Endothelial cell of umbilical vein (primary cell): ENCODE measurements around the gene SPATA3. TPM values are rescaled to one million over a fixed set of nuclear protein-coding genes. Genes with fewer than 3 reads are reported as not detected.

Source experiments
- BruUV-seq: library from RNA; stranded (reverse); fragments of 400-500 nt; replicated peaks from 2 replicates; lab custom pipeline; 2021; lab: Mats Ljungman, UMichigan
- CTCF ChIA-PET: fragments of 300-600, 350-600 bp; sonication (Branson Sonifier 250); formaldehyde crosslinking; loops from one replicate; lab custom pipeline; 2021; ENCODE audit warnings: antibody characterized with exemption, inconsistent platforms; lab: Charles Lee
- POLR2A ChIA-PET: fragments of 300-600, 350-600 bp; sonication (Branson Sonifier 250); formaldehyde crosslinking; loops from one replicate; lab custom pipeline; 2021; ENCODE audit warnings: antibody characterized with exemption, inconsistent platforms; lab: Charles Lee
- DNase-seq: peaks from one replicate; pipeline ENCODE4 v3.0.0-alpha.2; 2011; ENCODE audit warnings: low read depth, low spot score
- FAIRE-seq: peaks from 2 replicates; lab custom pipeline; 2011; peaks lifted over from hg19 to GRCh38; lab: Jason Lieb, UNC
- H2AFZ ChIP-seq: 2 replicates; pipeline ENCODE4 v1.6.0; 2012; ENCODE audit warnings: low read depth, low read length, control low read depth, inconsistent platforms
- H3K27ac ChIP-seq: 2 replicates; pipeline ENCODE4 v1.5.1; 2011; ENCODE audit warnings: low read depth, mild to moderate bottlenecking, control low read depth, low read length, moderate library complexity; ENCODE audit not compliant: insufficient read depth
- H3K27me3 ChIP-seq, 2 experiments: 2 replicates each; pipeline versions ENCODE4 v1.6.0 to v1.6.1; 2011; ENCODE audit warnings: low read length in 2 of 2, mixed read lengths in 1 of 2; ENCODE audit not compliant: control insufficient read depth in 2 of 2, insufficient read depth in 2 of 2
- H3K36me3 ChIP-seq, 2 experiments: 2 replicates in 1 of 2; 3 replicates in 1 of 2; pipeline ENCODE4 v1.5.1; 2011; ENCODE audit warnings: low read length in 2 of 2, mild to moderate bottlenecking in 1 of 2, moderate library complexity in 1 of 2; ENCODE audit not compliant: control insufficient read depth in 2 of 2, insufficient read depth in 2 of 2; ENCODE audit errors: extremely low read depth in 1 of 2
- H3K4me1 ChIP-seq: 3 replicates; pipeline ENCODE4 v1.5.1; 2011; ENCODE audit warnings: mild to moderate bottlenecking, low read length; ENCODE audit not compliant: control insufficient read depth, insufficient read depth; ENCODE audit errors: extremely low read depth
- H3K4me2 ChIP-seq: 2 replicates; pipeline ENCODE4 v1.6.1; 2011; ENCODE audit warnings: low read length, control low read depth, mixed read lengths; ENCODE audit not compliant: insufficient read depth
- H3K4me3 ChIP-seq, 3 experiments: fragments of 200-600 bp in 1 of 3; sonication (generic), shearing (Covaris generic) in 1 of 3; replicated peaks in 1 of 3; 2 replicates each; pipeline ENCODE4 v1.5.1; 2011 to 2016; ENCODE audit warnings: control low read depth in 3 of 3, low read length in 3 of 3, mild to moderate bottlenecking in 2 of 3, inconsistent platforms in 1 of 3, low read depth in 1 of 3, moderate library complexity in 1 of 3; ENCODE audit not compliant: insufficient read depth in 1 of 3
- H3K79me2 ChIP-seq: 2 replicates; pipeline ENCODE4 v1.6.0; 2012; ENCODE audit warnings: low read length, inconsistent platforms; ENCODE audit not compliant: control insufficient read depth, insufficient read depth
- H3K9ac ChIP-seq: replicated peaks from 2 replicates; pipeline ENCODE3; 2011; ENCODE audit warnings: low read length, control low read depth; ENCODE audit not compliant: insufficient read depth; ENCODE audit errors: extremely low read depth
- H3K9me1 ChIP-seq: replicated peaks from 3 replicates; pipeline ENCODE4 v1.6.0; 2011; ENCODE audit warnings: mild to moderate bottlenecking, low read length; ENCODE audit not compliant: control insufficient read depth, insufficient read depth; ENCODE audit errors: extremely low read depth
- H3K9me3 ChIP-seq: replicated peaks from 2 replicates; pipeline ENCODE4 v1.5.1; 2012; ENCODE audit warnings: low read length, inconsistent platforms; ENCODE audit not compliant: control insufficient read depth, insufficient read depth
- H4K20me1 ChIP-seq: replicated peaks from 2 replicates; pipeline ENCODE3; 2011; ENCODE audit warnings: mild to moderate bottlenecking, low read length; ENCODE audit not compliant: control insufficient read depth, insufficient read depth; ENCODE audit errors: extremely low read depth
- EZH2 ChIP-seq: IDR thresholded peaks from 2 replicates; pipeline ENCODE4 v1.6.1; 2012; ENCODE audit warnings: borderline replicate concordance, low read depth, mild to moderate bottlenecking, moderate library complexity, low read length, inconsistent platforms; ENCODE audit not compliant: severe bottlenecking
- FOS ChIP-seq: IDR thresholded peaks from 2 replicates; pipeline ENCODE4 v1.6.1; 2011; ENCODE audit warnings: mild to moderate bottlenecking, low read length, moderate library complexity, borderline replicate concordance; ENCODE audit not compliant: insufficient read depth
- GATA2 ChIP-seq: IDR thresholded peaks from 2 replicates; pipeline ENCODE4 v1.7.0; 2011; ENCODE audit warnings: low read depth, mild to moderate bottlenecking, moderate library complexity, mixed read lengths, low read length; ENCODE audit not compliant: insufficient read length, insufficient read depth
- JUN ChIP-seq: IDR thresholded peaks from 2 replicates; pipeline ENCODE4 v1.6.1; 2011; ENCODE audit warnings: borderline replicate concordance, low read depth; ENCODE audit not compliant: insufficient read length, insufficient read depth
- MAX ChIP-seq: IDR thresholded peaks from 2 replicates; pipeline ENCODE4 v1.6.1; 2011; ENCODE audit not compliant: insufficient read depth, insufficient read length
- MYC ChIP-seq: IDR thresholded peaks from one replicate; pipeline ENCODE4 v1.6.1; 2011; ENCODE audit warnings: mild to moderate bottlenecking, low read depth, low read length
- POLR2A ChIP-seq: IDR thresholded peaks from 2 replicates; pipeline ENCODE4 v1.6.1; 2012; ENCODE audit warnings: low read depth, mild to moderate bottlenecking, control low read depth, low read length
- POLR2AphosphoS5 ChIP-seq: IDR thresholded peaks from 2 replicates; pipeline ENCODE4 v1.6.1; 2012; ENCODE audit warnings: low read depth, mild to moderate bottlenecking, control low read depth, low read length, moderate library complexity; ENCODE audit not compliant: insufficient read depth
- dilution Hi-C: fragments of 300-500 bp; cut with MboI; formaldehyde crosslinking; loops from one replicate; pipeline ENCODE4 v1.15.0; 2019; ENCODE audit warnings: low sequenced_read_pairs; ENCODE audit not compliant: extremely low pct_ligation_motif_present
- intact Hi-C: fragments of 100-400 bp; cut with micrococcal nuclease; formaldehyde crosslinking; loops from one replicate; pipeline ENCODE4 v1.10.0; 2022
- polyA plus RNA-seq, 4 experiments: library from polyadenylated mRNA; depleted of rRNA in 3 of 4; stranded (reverse) in 3 of 4; unstranded in 1 of 4; fragments of >200 nt; gene quantifications; 2 replicates each; pipeline versions ENCODE4 v1.2.1 to v1.2.3, GENCODE V29; 2011 to 2012; ENCODE audit warnings: missing spikeins in 1 of 4
- total RNA-seq: library from RNA; stranded (reverse); gene quantifications from 2 replicates; pipeline ENCODE4 v1.2.3, GENCODE V29; 2021
- TF ChIP-seq, protein P1 (sequence below), 2 donors: IDR thresholded peaks; 1 replicate in 1 of 2; 2 replicates in 1 of 2; pipeline ENCODE4 v1.5.1; 2011; ENCODE audit warnings: low read length in 2 of 2, mild to moderate bottlenecking in 2 of 2, moderate library complexity in 2 of 2, control low read depth in 1 of 2, inconsistent platforms in 1 of 2, low read depth in 1 of 2; ENCODE audit not compliant: insufficient read depth in 1 of 2; ENCODE audit errors: extremely low read depth in 1 of 2

Gene SPATA3
- total and polyA plus RNA-seq, 2 donors (not counting 3 experiments of a cell fraction or from before 2014, with no cell fraction given), result not detected

DNA sequence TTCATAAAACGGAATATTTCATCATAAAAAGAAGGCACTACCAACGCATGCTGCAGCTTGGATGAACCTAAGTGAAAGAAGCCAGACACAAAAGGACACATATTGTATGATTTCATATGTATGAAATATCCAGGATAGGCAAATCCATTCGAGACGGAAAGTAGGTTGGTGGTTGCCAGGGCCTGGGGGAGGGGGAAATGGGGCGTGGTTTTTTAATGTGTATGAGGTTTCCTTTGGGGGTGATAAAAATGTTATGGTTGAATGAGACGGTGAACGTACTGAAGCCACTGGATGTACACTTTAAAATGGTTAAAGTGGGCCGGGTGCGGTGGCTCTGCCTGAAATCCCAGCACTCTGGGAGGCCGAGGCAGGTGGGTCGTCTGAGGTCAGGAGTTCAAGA is 20.0 kb upstream of the SPATA3 start:
- intact Hi-C loops, result no loop called here
- Histone ChIP-seq H3K79me2 (no peaks in the 10 kb centered on the region), H3K9me1 (no peaks in the 10 kb centered on the region), H3K36me3 (no peaks in the 10 kb centered on the region), H3K9me3 (no peaks in the 10 kb centered on the region), H4K20me1 (no peaks in the 10 kb centered on the region), H3K27ac (no peak overlapping the region), H3K4me3 (no peak overlapping the region), H3K4me1 (no peaks in the 10 kb centered on the region), H2AFZ (no peak overlapping the region), H3K27me3 (no peaks in the 10 kb centered on the region), H3K4me2 (no peak overlapping the region), H3K9ac (no peak overlapping the region)
- CTCF ChIA-PET, result interaction anchor here (1.8 kb wide), 1 partner anchor 11 kb away, joined by 5 read pairs; no protein-coding TSS in a partner anchor
- no TSS peak for BruUV-seq
- POLR2A ChIA-PET, result no interaction called here
- dilution Hi-C loops, result no loop called here
- FAIRE-seq (no peak), DNase-seq (no peak)
- TF ChIP-seq GATA2, result no peak
- TF ChIP-seq EZH2, result no peak
- TF ChIP-seq FOS, result no peak
- no peak for TF ChIP-seq MAX
- TF ChIP-seq JUN, result no peak
- TF ChIP-seq POLR2A, result no peak
- TF ChIP-seq MYC, result no peak
- TF ChIP-seq, protein P1, sequence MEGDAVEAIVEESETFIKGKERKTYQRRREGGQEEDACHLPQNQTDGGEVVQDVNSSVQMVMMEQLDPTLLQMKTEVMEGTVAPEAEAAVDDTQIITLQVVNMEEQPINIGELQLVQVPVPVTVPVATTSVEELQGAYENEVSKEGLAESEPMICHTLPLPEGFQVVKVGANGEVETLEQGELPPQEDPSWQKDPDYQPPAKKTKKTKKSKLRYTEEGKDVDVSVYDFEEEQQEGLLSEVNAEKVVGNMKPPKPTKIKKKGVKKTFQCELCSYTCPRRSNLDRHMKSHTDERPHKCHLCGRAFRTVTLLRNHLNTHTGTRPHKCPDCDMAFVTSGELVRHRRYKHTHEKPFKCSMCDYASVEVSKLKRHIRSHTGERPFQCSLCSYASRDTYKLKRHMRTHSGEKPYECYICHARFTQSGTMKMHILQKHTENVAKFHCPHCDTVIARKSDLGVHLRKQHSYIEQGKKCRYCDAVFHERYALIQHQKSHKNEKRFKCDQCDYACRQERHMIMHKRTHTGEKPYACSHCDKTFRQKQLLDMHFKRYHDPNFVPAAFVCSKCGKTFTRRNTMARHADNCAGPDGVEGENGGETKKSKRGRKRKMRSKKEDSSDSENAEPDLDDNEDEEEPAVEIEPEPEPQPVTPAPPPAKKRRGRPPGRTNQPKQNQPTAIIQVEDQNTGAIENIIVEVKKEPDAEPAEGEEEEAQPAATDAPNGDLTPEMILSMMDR (IDR thresholded peaks at IDR 0.05; ENCODE audit: extremely low read depth in 1 of 2, insufficient read depth in 1 of 2, low read depth in 1 of 2, low read length in 2 of 2), result no peak
- no peak for TF ChIP-seq POLR2AphosphoS5
